ENCODE results near the gene TPTE2. TPM values are rescaled to one million over a fixed set of nuclear protein-coding genes. Genes with fewer than 3 reads are reported as not detected.

Gene TPTE2
- total and polyA plus RNA-seq, 2 donors from 2014 or later: 0.16 TPM; not detected in 1

- TF ChIP-seq CTCF (IDR thresholded peaks at IDR 0.05; ENCODE audit: borderline replicate concordance, extremely low read depth, insufficient read depth): no peak
- no peak for DNase-seq
- Histone ChIP-seq H3K27me3 (ENCODE audit: control insufficient read depth, insufficient read depth, low read length) (no peaks in the 10 kb centered on the region), H3K4me3 (ENCODE audit: low read length in 3 of 3) (no peak overlapping the region), H3K27ac (ENCODE audit: low read depth in 2 of 2, low read length in 2 of 2) (no peak overlapping the region), H3K9me3 (ENCODE audit: control insufficient read depth in 2 of 3, insufficient read depth in 1 of 3, low read length in 3 of 3) (no peaks in the 10 kb centered on the region), H3K36me3 (ENCODE audit: control insufficient read depth in 2 of 3, insufficient read depth in 3 of 3, low read length in 3 of 3) (no peaks in the 10 kb centered on the region), H3K9ac (ENCODE audit: low read length in 3 of 3) (no peak overlapping the region), H3K4me1 (ENCODE audit: control insufficient read depth in 2 of 3, insufficient read depth in 2 of 3, low read depth in 1 of 3, low read length in 3 of 3) (no peaks in the 10 kb centered on the region)
- FAIRE-seq: no peak
- intact Hi-C loops (cut with DNase I): no loop called here
Measured at GRCh38 chr13:19592657-19593180, 31.4 kb upstream of the TPTE2 start.

GRCh38 chr13:19591864-19592263 is 30.5 kb upstream of the TPTE2 start:
- no peak for FAIRE-seq
- no peaks in the 10 kb centered on the region for H3K4me1 ChIP-seq (ENCODE audit: control insufficient read depth in 2 of 3, insufficient read depth in 2 of 3, low read depth in 1 of 3, low read length in 3 of 3)

GRCh38 chr13:19590423-19590822 is 29.1 kb upstream of the TPTE2 start:
- no peak overlapping the region for H3K27ac ChIP-seq (ENCODE audit: low read depth in 2 of 2, low read length in 2 of 2)
- H3K36me3 ChIP-seq (ENCODE audit: control insufficient read depth in 2 of 3, insufficient read depth in 3 of 3, low read length in 3 of 3): no peaks in the 10 kb centered on the region
- no peaks in the 10 kb centered on the region for H3K27me3 ChIP-seq (ENCODE audit: control insufficient read depth, insufficient read depth, low read length)
- H3K4me1 ChIP-seq (ENCODE audit: control insufficient read depth in 2 of 3, insufficient read depth in 2 of 3, low read depth in 1 of 3, low read length in 3 of 3): no peaks in the 10 kb centered on the region
- H3K9me3 ChIP-seq (ENCODE audit: control insufficient read depth in 2 of 3, insufficient read depth in 1 of 3, low read length in 3 of 3): no peaks in the 10 kb centered on the region
- intact Hi-C loops (cut with DNase I): no loop called here
- FAIRE-seq (no peak), DNase-seq (no peak)
- H3K4me3 ChIP-seq (ENCODE audit: low read length in 3 of 3): no peak overlapping the region
- H3K9ac ChIP-seq (ENCODE audit: low read length in 3 of 3): no peak overlapping the region
- no peak for TF ChIP-seq CTCF (IDR thresholded peaks at IDR 0.05; ENCODE audit: borderline replicate concordance, extremely low read depth, insufficient read depth)

More at GRCh38 chr13:19591864-19592263, 30.5 kb upstream of the TPTE2 start:
- Histone ChIP-seq H3K27me3 (ENCODE audit: control insufficient read depth, insufficient read depth, low read length) (no peaks in the 10 kb centered on the region), H3K36me3 (ENCODE audit: control insufficient read depth in 2 of 3, insufficient read depth in 3 of 3, low read length in 3 of 3) (no peaks in the 10 kb centered on the region), H3K9me3 (ENCODE audit: control insufficient read depth in 2 of 3, insufficient read depth in 1 of 3, low read length in 3 of 3) (no peaks in the 10 kb centered on the region), H3K27ac (ENCODE audit: low read depth in 2 of 2, low read length in 2 of 2) (no peak overlapping the region), H3K9ac (ENCODE audit: low read length in 3 of 3) (no peak overlapping the region), H3K4me3 (ENCODE audit: low read length in 3 of 3) (no peak overlapping the region)
- DNase-seq: no peak
- TF ChIP-seq CTCF (IDR thresholded peaks at IDR 0.05; ENCODE audit: borderline replicate concordance, extremely low read depth, insufficient read depth): no peak
- intact Hi-C loops (cut with DNase I): no loop called here

- no peaks in the 10 kb centered on the region for H3K4me1 ChIP-seq (ENCODE audit: control insufficient read depth in 2 of 3, insufficient read depth in 2 of 3, low read depth in 1 of 3, low read length in 3 of 3)
- no peak for FAIRE-seq
- H3K4me3 ChIP-seq (ENCODE audit: low read length in 3 of 3): no peak overlapping the region
- no peaks in the 10 kb centered on the region for H3K9me3 ChIP-seq (ENCODE audit: control insufficient read depth in 2 of 3, insufficient read depth in 1 of 3, low read length in 3 of 3)
- H3K9ac ChIP-seq (ENCODE audit: low read length in 3 of 3): no peak overlapping the region
- no peak for DNase-seq
- TF ChIP-seq CTCF (IDR thresholded peaks at IDR 0.05; ENCODE audit: borderline replicate concordance, extremely low read depth, insufficient read depth): no peak
- no peak overlapping the region for H3K27ac ChIP-seq (ENCODE audit: low read depth in 2 of 2, low read length in 2 of 2)
- intact Hi-C loops (cut with DNase I): no loop called here
- no peaks in the 10 kb centered on the region for H3K27me3 ChIP-seq (ENCODE audit: control insufficient read depth, insufficient read depth, low read length)
- no peaks in the 10 kb centered on the region for H3K36me3 ChIP-seq (ENCODE audit: control insufficient read depth in 2 of 3, insufficient read depth in 3 of 3, low read length in 3 of 3)
Measured at GRCh38 chr13:19589312-19589711, 28.0 kb upstream of the TPTE2 start.
